Activated CD4-positive, alpha-beta T cell treated with anti-CD3 and anti-CD28 coated beads for 36 hours (primary cell): ENCODE results near the gene PRDM7. TPM values are rescaled to one million over a fixed set of nuclear protein-coding genes. Genes with fewer than 3 reads are reported as not detected.

Experiments
- ATAC-seq: fragments of 200-7000 bp; cut with Tn5 transposase; one replicate; pipeline ENCODE4 v1.10.0; 2021; ENCODE audit warnings: mild to moderate bottlenecking, moderate library complexity
- CTCF ChIA-PET: fragments of 350-600 bp; sonication (Branson Sonifier 250); formaldehyde crosslinking; loops from one replicate; lab custom pipeline; 2021; ENCODE audit warnings: antibody characterized with exemption; lab: Charles Lee
- POLR2A ChIA-PET: fragments of 350-600 bp; sonication (Branson Sonifier 250); formaldehyde crosslinking; loops from one replicate; lab custom pipeline; 2021; ENCODE audit warnings: antibody characterized with exemption, inconsistent platforms; lab: Charles Lee
- DNase-seq: peaks from one replicate; pipeline ENCODE4 v3.0.0-alpha.2; 2020
- H3K27ac Mint-ChIP-seq: one replicate; pipeline ENCODE4 v1.8.0; 2021; ENCODE audit warnings: mixed read lengths
- H3K27me3 Mint-ChIP-seq: one replicate; pipeline ENCODE4 v1.8.0; 2021; ENCODE audit warnings: mixed read lengths
- H3K36me3 Mint-ChIP-seq: one replicate; pipeline ENCODE4 v1.8.0; 2021; ENCODE audit warnings: low read depth, mixed read lengths
- H3K4me1 Mint-ChIP-seq: one replicate; pipeline ENCODE4 v1.8.0; 2021; ENCODE audit warnings: mixed read lengths
- H3K4me3 Mint-ChIP-seq: one replicate; pipeline ENCODE4 v1.8.0; 2021; ENCODE audit warnings: mild to moderate bottlenecking, moderate library complexity, mixed read lengths
- H3K9me3 Mint-ChIP-seq: one replicate; pipeline ENCODE4 v1.8.0; 2021; ENCODE audit warnings: low read depth, mixed read lengths
- intact Hi-C, 2 experiments: fragments of 100-400 bp; cut with DNase I in 1 of 2; cut with micrococcal nuclease in 1 of 2; formaldehyde crosslinking; loops; one replicate each; pipeline versions ENCODE4 v1.14.2 to v1.15.1; 2022 to 2024; cut with DNase I, micrococcal nuclease
- total RNA-seq, 2 experiments: library from RNA; stranded (reverse); gene quantifications; one replicate each; pipeline ENCODE4 v1.2.3, GENCODE V29; 2021

PRDM7 gene
- total RNA-seq, 2 experiments from 2014 or later: not detected

DNA sequence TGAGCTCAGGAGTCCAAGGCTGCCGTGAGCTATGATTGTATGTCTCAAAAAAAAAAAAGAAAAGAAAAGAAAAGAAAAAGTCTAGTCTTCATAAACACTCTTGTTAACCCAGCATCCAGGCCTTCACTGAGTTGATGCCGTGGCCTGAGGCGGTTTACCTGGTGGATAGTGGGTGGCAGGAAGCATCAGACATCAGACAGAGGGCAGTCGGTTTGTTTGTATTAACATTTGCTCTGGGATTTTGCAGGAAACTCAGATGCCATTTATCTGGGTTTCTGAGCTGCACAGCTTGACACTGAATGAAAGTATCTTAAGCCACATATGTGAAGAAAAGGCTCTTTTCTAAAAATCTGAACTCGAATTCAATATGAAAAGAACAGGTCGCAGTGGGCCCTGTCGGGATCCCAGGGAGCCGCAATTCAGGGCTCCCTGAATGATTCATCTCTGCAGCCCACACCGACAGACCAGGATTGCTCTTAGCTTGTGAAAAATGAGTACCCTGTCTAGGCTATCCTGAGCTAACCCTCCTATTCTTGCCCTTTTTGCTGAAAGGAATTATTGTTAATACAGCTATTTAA, 56.8 kb downstream of the PRDM7 start:
- H3K9me3 Mint-ChIP-seq: peaks cover 4% of the 10 kb centered on the region
- peaks cover 16% of the 10 kb centered on the region for H3K4me1 Mint-ChIP-seq
- peaks cover 5% of the 10 kb centered on the region for H3K27me3 Mint-ChIP-seq
- ChIA-PET POLR2A (interaction anchor here (0.7 kb wide), 1 partner anchor 342 kb away, joined by 3 read pairs; no protein-coding TSS in a partner anchor), CTCF (interaction anchor here (0.6 to 1.5 kb wide), 3 partner anchors 12 to 361 kb away, joined by 3 to 4 read pairs (median 3); no protein-coding TSS in a partner anchor)
- peak overlapping the region; percentile 59 for H3K4me3 Mint-ChIP-seq
- ATAC-seq: no peak
- peaks cover 2% of the 10 kb centered on the region for H3K36me3 Mint-ChIP-seq
- DNase-seq: no peak
- intact Hi-C loops: loop anchor here in 1 of 2 experiments (5.0 kb wide), 1 partner anchor 318 kb away; the partner anchor contains the start of gene SPATA2L
- peak overlapping the region; percentile 14 for H3K27ac Mint-ChIP-seq

DNA sequence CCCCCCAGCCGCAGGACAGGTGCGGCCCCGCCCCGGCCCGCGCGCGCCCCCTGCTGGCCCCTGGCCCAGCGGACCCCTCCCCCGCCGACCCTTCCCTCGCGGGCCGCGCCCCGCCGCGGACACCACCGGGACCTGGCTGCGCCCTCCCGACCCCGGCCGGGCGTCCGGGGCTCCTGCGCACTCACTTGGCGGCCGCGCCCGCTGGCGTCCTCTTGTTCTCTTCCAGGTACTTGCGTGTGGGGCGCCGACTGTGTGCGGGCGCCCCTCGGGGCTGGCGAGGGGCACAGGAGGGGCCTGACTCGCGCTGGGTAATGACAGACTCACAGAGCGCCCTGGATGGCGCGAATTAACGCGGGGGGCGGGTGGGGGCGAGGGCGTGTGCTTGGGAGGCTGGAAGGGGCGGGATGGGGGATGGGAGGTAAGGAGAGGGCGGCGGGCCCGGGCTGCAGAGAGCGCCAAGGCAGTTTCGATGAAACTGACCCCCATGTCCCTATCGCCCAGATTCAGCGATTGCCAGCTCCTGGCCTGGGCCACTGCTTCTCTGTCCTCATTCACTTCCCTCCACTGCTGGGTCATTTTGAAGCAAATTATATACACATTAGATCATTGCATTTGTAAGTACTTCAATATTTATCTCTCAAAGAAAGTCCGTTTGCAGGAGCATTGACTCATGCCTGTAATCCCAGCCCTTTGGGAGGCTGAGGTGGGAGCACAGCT, 57.4 kb downstream of the PRDM7 start:
- peaks cover 5% of the 10 kb centered on the region for H3K27me3 Mint-ChIP-seq
- CTCF ChIA-PET: interaction anchor here (0.8 to 1.5 kb wide), 3 partner anchors 11 to 63 kb away, joined by 3 to 5 read pairs (median 4); no protein-coding TSS in a partner anchor
- H3K9me3 Mint-ChIP-seq: peaks cover 4% of the 10 kb centered on the region
- H3K4me1 Mint-ChIP-seq: peaks cover 16% of the 10 kb centered on the region
- intact Hi-C loops: loop anchor here in 1 of 2 experiments (5.0 kb wide), 1 partner anchor 317 kb away; the partner anchor contains the start of gene SPATA2L
- POLR2A ChIA-PET: interaction anchor here (0.6 kb wide), 1 partner anchor 22 kb away, joined by 3 read pairs; no protein-coding TSS in a partner anchor
- H3K4me3 Mint-ChIP-seq: peak overlapping the region; percentile 59
- DNase-seq (peak; percentile 69), ATAC-seq (peak; percentile 37)
- peak overlapping the region; percentile 14 for H3K27ac Mint-ChIP-seq
- peaks cover 2% of the 10 kb centered on the region for H3K36me3 Mint-ChIP-seq

DNA sequence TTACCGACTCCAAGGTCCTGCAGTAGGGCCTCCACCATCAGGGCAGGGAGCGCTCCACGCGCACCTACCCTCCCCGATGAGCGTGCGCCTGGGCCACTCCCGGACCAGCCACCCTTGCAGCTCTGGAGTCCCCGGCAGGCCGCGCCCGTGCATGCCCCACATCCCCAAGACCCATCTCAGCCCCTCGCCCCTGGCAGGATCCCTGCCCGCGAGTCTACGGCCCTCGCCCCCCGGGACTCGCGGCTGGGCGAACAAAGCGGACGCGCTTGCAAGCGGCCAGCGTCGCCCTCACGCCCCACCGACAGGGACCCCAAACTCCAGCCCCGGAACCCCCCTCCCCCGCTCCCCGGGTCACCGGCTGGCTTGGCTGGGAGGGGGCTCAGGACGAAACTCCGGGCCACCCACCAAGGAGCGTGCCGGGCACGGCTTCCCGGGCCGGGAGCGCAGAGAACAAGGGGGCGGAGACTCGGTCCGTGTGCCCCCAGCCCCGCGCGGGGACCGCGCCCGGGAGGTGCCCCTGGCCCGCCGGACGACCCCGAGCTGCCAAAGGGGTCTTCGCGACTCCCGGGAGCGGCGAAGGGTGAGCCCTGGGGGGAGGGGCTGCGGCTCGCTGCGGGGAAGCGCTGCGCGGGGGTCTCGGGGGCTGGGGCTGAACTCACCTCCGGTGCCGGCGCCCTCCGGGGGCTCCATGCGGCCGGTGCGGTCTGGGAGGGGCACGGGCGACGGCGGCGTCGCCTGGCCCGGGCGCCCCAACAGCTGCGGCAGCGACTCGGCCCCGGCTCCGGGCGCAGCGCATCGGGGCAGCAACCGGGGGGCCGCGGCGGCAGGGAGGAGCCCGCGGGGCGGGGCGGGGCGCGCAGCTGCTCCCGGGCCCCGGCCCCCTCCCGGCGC, 58.2 kb downstream of the PRDM7 start, which contains the start of gene DBNDD1:
Gene DBNDD1 (minus strand): TSS at position 805 of the 891 bp plus-strand sequence. CDS start 115 bp downstream, at position 690.
- H3K27ac Mint-ChIP-seq: peak within 1 kb of the TSS; percentile 14
- peaks cover 2% of the 10 kb centered on the region for H3K36me3 Mint-ChIP-seq
- H3K4me1 Mint-ChIP-seq: peaks cover 16% of the 10 kb centered on the region
- peak within 1 kb of the TSS; percentile 64 for H3K4me3 Mint-ChIP-seq
- peaks cover 5% of the 10 kb centered on the region for H3K27me3 Mint-ChIP-seq
- CTCF ChIA-PET: interaction anchor here (0.7 to 1.5 kb wide), 4 partner anchors 10 to 82 kb away, joined by 3 to 5 read pairs (median 4); no protein-coding TSS in a partner anchor
- H3K9me3 Mint-ChIP-seq: peaks cover 4% of the 10 kb centered on the region
- ATAC-seq: no peak
- intact Hi-C loops: no loop called here
- POLR2A ChIA-PET: interaction anchor here (0.6 to 1.2 kb wide), 2 partner anchors 10 to 21 kb away, joined by 3 read pairs; no protein-coding TSS in a partner anchor
- DNase-seq: peak; percentile 20

DNA sequence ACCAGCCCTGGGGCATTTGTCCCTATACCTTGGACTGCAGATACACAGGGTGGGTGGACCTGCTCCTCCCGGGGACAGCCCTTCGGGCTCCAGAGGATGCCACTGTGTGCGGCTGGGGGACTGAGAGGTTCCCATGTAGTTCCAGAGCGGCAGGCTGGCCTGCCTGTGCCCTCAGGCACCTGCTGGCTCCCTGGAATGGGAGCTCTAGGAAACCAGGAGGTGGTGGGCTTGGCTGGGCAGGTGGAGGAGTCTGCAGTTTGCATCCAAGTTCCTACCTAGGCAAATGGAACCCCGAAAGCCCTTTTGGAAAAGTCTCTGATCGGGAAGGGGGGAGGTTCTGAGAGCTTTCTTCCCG, 58.9 kb downstream of the PRDM7 start:
- Mint-ChIP-seq H3K36me3 (peaks cover 2% of the 10 kb centered on the region), H3K27ac (no peak overlapping the region), H3K27me3 (peaks cover 5% of the 10 kb centered on the region), H3K4me1 (peaks cover 16% of the 10 kb centered on the region), H3K4me3 (peak overlapping the region; percentile 64), H3K9me3 (peaks cover 4% of the 10 kb centered on the region)
- CTCF ChIA-PET: interaction anchor here (0.7 to 1.2 kb wide), 3 partner anchors 8 to 82 kb away, joined by 3 read pairs; no protein-coding TSS in a partner anchor
- POLR2A ChIA-PET: interaction anchor here (0.6 to 1.2 kb wide), 2 partner anchors 9 to 21 kb away, joined by 3 to 4 read pairs; no protein-coding TSS in a partner anchor
- DNase-seq (no peak), ATAC-seq (no peak)
- intact Hi-C loops: no loop called here

DNA sequence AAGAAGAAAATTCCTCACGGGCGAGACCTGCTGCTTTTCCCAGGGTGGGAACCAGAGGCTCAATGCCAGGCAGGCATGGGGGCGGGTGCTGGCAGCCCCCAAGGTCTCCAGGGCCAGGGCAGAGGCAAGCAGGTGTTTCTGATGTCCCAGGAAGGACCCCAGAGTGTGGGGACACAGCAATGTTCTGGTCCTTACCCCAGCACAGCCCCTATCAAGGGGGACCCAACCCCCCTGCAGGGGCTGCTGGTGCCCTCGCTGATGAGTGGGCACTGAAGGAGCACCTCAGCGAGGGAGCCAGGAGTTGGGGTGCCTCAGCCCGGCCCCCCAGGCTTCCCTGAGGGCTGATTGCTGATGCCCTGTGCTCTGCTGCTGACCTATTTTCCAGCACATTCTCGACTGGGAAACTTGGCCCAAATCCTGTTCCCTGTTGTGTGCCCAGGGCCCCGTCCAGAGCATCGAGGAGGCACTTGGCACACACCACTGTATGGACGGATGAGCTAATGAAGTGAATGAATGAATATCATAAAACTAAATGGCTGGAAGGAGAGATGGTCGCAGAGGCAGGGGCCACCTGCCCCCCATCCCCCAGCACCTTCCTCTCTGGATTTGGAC, 60.7 kb downstream of the PRDM7 start:
- H3K4me3 Mint-ChIP-seq: no peak overlapping the region
- ChIA-PET CTCF (no interaction called here), POLR2A (no interaction called here)
- intact Hi-C loops: no loop called here
- H3K27ac Mint-ChIP-seq: no peak overlapping the region
- H3K9me3 Mint-ChIP-seq: no peaks in the 10 kb centered on the region
- no peaks in the 10 kb centered on the region for H3K36me3 Mint-ChIP-seq
- peaks cover 9% of the 10 kb centered on the region for H3K4me1 Mint-ChIP-seq
- DNase-seq: no peak
- peaks cover 5% of the 10 kb centered on the region for H3K27me3 Mint-ChIP-seq
- ATAC-seq: no peak

DNA sequence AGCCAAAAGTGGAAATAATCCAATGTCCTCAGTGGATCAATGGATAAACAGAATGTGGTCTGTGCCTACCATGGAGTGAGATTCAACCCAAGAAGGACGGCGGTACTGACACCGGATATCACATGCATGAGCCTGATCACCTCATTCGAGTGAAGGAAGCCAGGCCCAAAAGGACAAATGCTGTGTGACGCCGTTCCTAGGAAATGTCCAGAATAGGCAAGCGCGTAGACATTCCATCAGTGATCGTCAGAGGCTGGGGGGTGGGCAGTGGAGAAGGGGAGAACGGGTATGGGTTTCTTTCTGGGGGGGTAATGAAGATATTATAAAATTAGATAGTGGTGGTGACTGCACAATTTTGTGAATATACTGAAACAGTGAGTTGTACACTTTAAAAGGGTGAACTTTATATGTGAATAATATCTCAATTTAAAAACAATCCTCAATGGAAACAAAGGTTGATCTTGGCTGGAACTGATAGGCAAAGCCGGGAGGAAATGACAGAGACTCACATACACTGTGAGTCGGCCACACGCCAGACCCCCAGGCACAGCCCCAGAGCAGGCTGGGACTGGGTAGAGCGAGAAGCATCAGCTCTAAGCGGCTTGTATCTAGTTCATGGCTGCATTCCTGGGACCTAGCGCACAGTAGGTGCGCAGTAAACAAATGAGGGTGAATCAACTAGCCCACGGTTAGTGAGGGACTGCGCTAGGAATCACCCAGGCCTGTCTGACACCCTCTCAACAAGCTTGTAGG, 61.4 kb downstream of the PRDM7 start:
- Mint-ChIP-seq H3K27me3 (peaks cover 5% of the 10 kb centered on the region), H3K36me3 (no peaks in the 10 kb centered on the region), H3K9me3 (no peaks in the 10 kb centered on the region), H3K4me3 (no peak overlapping the region), H3K27ac (no peak overlapping the region), H3K4me1 (peaks cover 6% of the 10 kb centered on the region)
- no peak for ATAC-seq
- POLR2A ChIA-PET: no interaction called here
- CTCF ChIA-PET: no interaction called here
- DNase-seq: no peak
- intact Hi-C loops: no loop called here

DNA sequence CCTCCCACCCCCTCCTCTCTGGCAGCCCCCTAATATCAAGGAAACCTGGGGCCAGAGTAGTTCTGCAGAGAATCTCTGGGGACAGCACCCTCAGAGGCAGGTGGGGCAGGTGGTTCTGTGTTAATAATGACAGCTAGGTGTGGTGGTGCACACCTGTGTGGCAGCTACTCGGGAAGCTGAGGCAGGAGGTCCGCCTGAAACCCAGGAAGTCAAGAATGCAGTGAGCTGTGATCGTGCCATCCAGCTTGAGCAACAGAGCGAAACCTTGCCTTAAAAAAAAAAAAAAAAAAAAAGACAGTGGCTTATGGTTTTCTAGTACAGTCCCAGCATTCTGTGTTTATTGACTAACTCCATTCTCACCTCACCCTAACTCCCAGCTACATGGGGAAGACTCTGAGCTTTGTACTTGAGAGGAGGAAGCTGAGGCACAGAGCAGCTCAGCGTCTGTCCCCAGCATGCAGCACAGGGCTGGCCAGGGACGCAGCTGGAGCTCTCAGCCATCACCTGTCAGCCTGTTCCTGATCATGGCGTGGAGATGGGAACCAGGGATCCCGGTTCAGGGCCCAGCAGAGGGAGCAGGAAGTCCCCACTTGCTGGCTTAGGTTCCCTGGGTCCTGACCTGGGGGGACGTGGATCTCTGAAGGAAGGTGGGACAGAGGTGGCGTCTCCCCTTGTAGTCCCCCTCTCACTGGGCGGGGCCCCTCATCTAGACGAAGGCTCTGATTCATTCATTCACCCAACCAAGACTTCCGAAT, 64.0 kb downstream of the PRDM7 start:
- H3K4me3 Mint-ChIP-seq: no peak overlapping the region
- DNase-seq: no peak
- intact Hi-C loops: no loop called here
- no peak overlapping the region for H3K27ac Mint-ChIP-seq
- ChIA-PET POLR2A (no interaction called here), CTCF (no interaction called here)
- H3K9me3 Mint-ChIP-seq: no peaks in the 10 kb centered on the region
- no peaks in the 10 kb centered on the region for H3K36me3 Mint-ChIP-seq
- no peak for ATAC-seq
- no peaks in the 10 kb centered on the region for H3K27me3 Mint-ChIP-seq
- peaks cover 15% of the 10 kb centered on the region for H3K4me1 Mint-ChIP-seq

DNA sequence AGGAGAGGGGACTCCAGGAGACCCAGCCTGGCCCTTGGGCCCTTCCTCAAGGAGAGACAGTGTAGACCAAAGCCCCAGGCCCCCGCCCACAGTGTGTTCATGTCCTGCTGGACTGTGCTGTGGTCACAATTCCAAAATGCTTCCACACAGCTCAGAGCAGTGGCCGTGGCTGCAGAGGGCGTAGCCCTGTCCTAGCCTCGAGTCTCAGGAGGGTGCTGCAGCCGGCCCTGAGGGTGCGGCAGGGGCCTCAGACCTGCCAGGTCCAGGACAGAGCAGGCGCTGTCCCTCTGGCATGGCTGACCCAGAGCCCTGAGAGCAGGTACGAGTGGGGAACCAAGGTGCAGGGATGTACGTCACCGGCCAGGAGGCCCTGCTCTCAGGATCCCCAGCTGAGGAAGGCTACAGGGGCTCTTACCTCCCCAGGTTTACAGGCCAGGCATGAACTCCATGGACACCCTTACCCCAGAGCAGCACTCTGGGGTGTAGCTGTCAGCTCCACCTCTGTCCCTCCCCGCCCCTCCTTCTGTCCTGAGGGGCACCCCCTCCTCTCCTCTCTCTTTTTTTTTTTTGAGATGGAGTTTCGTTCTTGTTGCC, 65.1 kb downstream of the PRDM7 start:
- no peak for DNase-seq
- ATAC-seq: no peak
- no peak overlapping the region for H3K27ac Mint-ChIP-seq
- peaks cover 15% of the 10 kb centered on the region for H3K4me1 Mint-ChIP-seq
- no peaks in the 10 kb centered on the region for H3K27me3 Mint-ChIP-seq
- intact Hi-C loops: no loop called here
- no peaks in the 10 kb centered on the region for H3K36me3 Mint-ChIP-seq
- POLR2A ChIA-PET: no interaction called here
- CTCF ChIA-PET: no interaction called here
- H3K4me3 Mint-ChIP-seq: no peak overlapping the region
- H3K9me3 Mint-ChIP-seq: no peaks in the 10 kb centered on the region

DNA sequence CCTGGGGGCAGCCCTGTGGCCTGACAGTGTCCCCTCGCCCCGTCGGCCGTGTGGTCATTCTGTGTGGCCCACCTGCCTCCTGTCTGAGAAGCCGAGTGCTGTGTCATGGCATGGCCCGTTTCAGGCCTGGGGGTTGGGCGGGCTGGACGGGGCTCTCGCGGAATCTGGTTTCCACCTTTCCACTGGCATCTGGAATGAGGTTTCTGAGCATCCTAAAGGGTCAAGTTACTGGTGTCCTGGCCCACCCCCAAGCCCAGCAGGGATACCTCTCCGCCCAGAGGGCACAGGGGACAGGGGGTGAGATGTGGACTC, 65.7 kb downstream of the PRDM7 start:
- H3K4me3 Mint-ChIP-seq: no peak overlapping the region
- H3K27ac Mint-ChIP-seq: no peak overlapping the region
- DNase-seq (no peak), ATAC-seq (no peak)
- H3K27me3 Mint-ChIP-seq: no peaks in the 10 kb centered on the region
- H3K36me3 Mint-ChIP-seq: no peaks in the 10 kb centered on the region
- peaks cover 15% of the 10 kb centered on the region for H3K4me1 Mint-ChIP-seq
- ChIA-PET CTCF (no interaction called here), POLR2A (no interaction called here)
- intact Hi-C loops: no loop called here
- H3K9me3 Mint-ChIP-seq: no peaks in the 10 kb centered on the region
